Brain microvascular endothelial cell (primary cell): Measurements from ENCODE around the gene HTR2A.

ENCODE experiments used
- DNase-seq: peaks from one replicate; pipeline ENCODE4 v3.0.0-alpha.2; 2020
- H3K27ac ChIP-seq: fragments of 250-450 bp; sonication (Bioruptor Pico); 2 replicates; pipeline ENCODE4 v1.5.1; 2020; ENCODE audit warnings: mild to moderate bottlenecking, moderate library complexity
- H3K27me3 ChIP-seq: fragments of 250-450 bp; sonication (Bioruptor Pico); replicated peaks from 2 replicates; pipeline ENCODE4 v1.5.1; 2020; ENCODE audit warnings: mild to moderate bottlenecking
- H3K36me3 ChIP-seq: fragments of 250-450 bp; sonication (Bioruptor Pico); replicated peaks from 2 replicates; pipeline ENCODE4 v1.5.1; 2020; ENCODE audit warnings: mild to moderate bottlenecking
- H3K4me3 ChIP-seq: 2 replicates; pipeline ENCODE4 v1.5.1; 2011; ENCODE audit warnings: low read depth, mild to moderate bottlenecking, control low read depth, low read length, moderate library complexity
- CTCF ChIP-seq: IDR thresholded peaks from 2 replicates; pipeline ENCODE4 v1.5.1; 2011; ENCODE audit warnings: low read depth, mild to moderate bottlenecking, moderate library complexity, low read length, control low read depth, inconsistent platforms; ENCODE audit errors: missing control alignments
- in situ Hi-C: cut with HindIII; loops from 2 replicates; pipeline ENCODE4 v1.10.0; 2017; ENCODE audit warnings: low sequenced_read_pairs, low pct_ligation_motif_present

Gene HTR2A

GRCh38 chr13:46913757-46914156, 16.9 kb upstream of the HTR2A start:
- in situ Hi-C loops: no loop called here
- TF ChIP-seq CTCF: no peak
- H3K27ac ChIP-seq: no peak overlapping the region
- no peak for DNase-seq
- no peak overlapping the region for H3K4me3 ChIP-seq
- no peaks in the 10 kb centered on the region for H3K36me3 ChIP-seq
- H3K27me3 ChIP-seq: no peaks in the 10 kb centered on the region

GRCh38 chr13:46909042-46909441, 12.2 kb upstream of the HTR2A start:
- in situ Hi-C loops: no loop called here
- no peak for TF ChIP-seq CTCF
- DNase-seq: no peak
- H3K27me3 ChIP-seq: no peaks in the 10 kb centered on the region
- no peak overlapping the region for H3K27ac ChIP-seq
- no peaks in the 10 kb centered on the region for H3K36me3 ChIP-seq
- H3K4me3 ChIP-seq: no peak overlapping the region

GRCh38 chr13:46908501-46908900, 11.6 kb upstream of the HTR2A start:
- Histone ChIP-seq H3K36me3 (no peaks in the 10 kb centered on the region), H3K27me3 (no peaks in the 10 kb centered on the region), H3K27ac (no peak overlapping the region), H3K4me3 (no peak overlapping the region)
- no peak for DNase-seq
- in situ Hi-C loops: no loop called here
- no peak for TF ChIP-seq CTCF

- no peak overlapping the region for H3K27ac ChIP-seq
- no peaks in the 10 kb centered on the region for H3K27me3 ChIP-seq
- no peak overlapping the region for H3K4me3 ChIP-seq
- no peaks in the 10 kb centered on the region for H3K36me3 ChIP-seq
- TF ChIP-seq CTCF: no peak
- in situ Hi-C loops: no loop called here
- DNase-seq: no peak
Measured at GRCh38 chr13:46906405-46906804, 9.6 kb upstream of the HTR2A start.

- in situ Hi-C loops: no loop called here
- no peak for DNase-seq
- H3K27ac ChIP-seq: no peak overlapping the region
Measured at GRCh38 chr13:46905249-46905648, 8.4 kb upstream of the HTR2A start.

More at GRCh38 chr13:46905249-46905648, 8.4 kb upstream of the HTR2A start:
- H3K36me3 ChIP-seq: no peaks in the 10 kb centered on the region
- TF ChIP-seq CTCF: peak; percentile 51
- H3K4me3 ChIP-seq: no peak overlapping the region
- no peaks in the 10 kb centered on the region for H3K27me3 ChIP-seq
